ENCODE results near the gene FADS3.

Gene FADS3

GRCh38 chr11:61860054-61860903, 31.1 kb downstream of the FADS3 start:
- Histone ChIP-seq H3K9me3 (ENCODE audit: insufficient read depth, low read length, severe bottlenecking) (no peaks in the 10 kb centered on the region), H3K4me1 (ENCODE audit: insufficient read depth, low read length) (no peaks in the 10 kb centered on the region), H3K27ac (ENCODE audit: low read length) (no peak overlapping the region), H3K36me3 (ENCODE audit: insufficient read depth, low read length) (peaks cover 95% of the 10 kb centered on the region), H2AFZ (ENCODE audit: low read depth, low read length) (no peak overlapping the region), H4K20me1 (ENCODE audit: insufficient read depth, low read length) (peaks cover 37% of the 10 kb centered on the region), H3K4me2 (ENCODE audit: insufficient read depth, low read length) (no peak overlapping the region), H3K4me3 (ENCODE audit: low read depth in 1 of 2, low read length in 2 of 2) (no peak overlapping the region), H3K79me2 (ENCODE audit: insufficient read depth, low read length) (0 out of 2 replicates have a peak, but pooled peaks cover under 1% of the 10 kb centered on the region), H3K27me3 (ENCODE audit: insufficient read depth, low read length, poor library complexity) (no peaks in the 10 kb centered on the region), H3K9ac (ENCODE audit: low read depth, low read length) (no peak overlapping the region)
- DNase-seq (no peak), ATAC-seq (ENCODE audit: insufficient read depth, low read depth) (no peak)
- TF ChIP-seq EZH2 (IDR thresholded peaks at IDR 0.05; ENCODE audit: borderline replicate concordance, low read depth, low read length, severe bottlenecking): no peak
- no peak for TF ChIP-seq CTCF (IDR thresholded peaks at IDR 0.05; ENCODE audit: borderline replicate concordance, extremely low read depth, low read length, poor library complexity, severe bottlenecking)

- H3K9ac ChIP-seq (ENCODE audit: low read depth, low read length): no peak overlapping the region
- H4K20me1 ChIP-seq (ENCODE audit: insufficient read depth, low read length): peaks cover 56% of the 10 kb centered on the region
- no peak overlapping the region for H3K4me2 ChIP-seq (ENCODE audit: insufficient read depth, low read length)
- H3K27ac ChIP-seq (ENCODE audit: low read length): no peak overlapping the region
- peaks cover 17% of the 10 kb centered on the region for H3K79me2 ChIP-seq (ENCODE audit: insufficient read depth, low read length)
- H3K36me3 ChIP-seq (ENCODE audit: insufficient read depth, low read length): peaks cover 95% of the 10 kb centered on the region
- no peak for TF ChIP-seq EZH2 (IDR thresholded peaks at IDR 0.05; ENCODE audit: borderline replicate concordance, low read depth, low read length, severe bottlenecking)
- no peak for TF ChIP-seq CTCF (IDR thresholded peaks at IDR 0.05; ENCODE audit: borderline replicate concordance, extremely low read depth, low read length, poor library complexity, severe bottlenecking)
- H3K4me1 ChIP-seq (ENCODE audit: insufficient read depth, low read length): no peaks in the 10 kb centered on the region
- no peaks in the 10 kb centered on the region for H3K9me3 ChIP-seq (ENCODE audit: insufficient read depth, low read length, severe bottlenecking)
- H2AFZ ChIP-seq (ENCODE audit: low read depth, low read length): no peak overlapping the region
- no peak overlapping the region for H3K4me3 ChIP-seq (ENCODE audit: low read depth in 1 of 2, low read length in 2 of 2)
- H3K27me3 ChIP-seq (ENCODE audit: insufficient read depth, low read length, poor library complexity): no peaks in the 10 kb centered on the region
- ATAC-seq (ENCODE audit: insufficient read depth, low read depth) (peak; percentile 13; the same call in 1 of the 3 replicates), DNase-seq (no peak)
Measured at GRCh38 chr11:61855939-61856680, 35.2 kb downstream of the FADS3 start.

- H3K4me1 ChIP-seq (ENCODE audit: insufficient read depth, low read length): no peaks in the 10 kb centered on the region
- no peaks in the 10 kb centered on the region for H3K27me3 ChIP-seq (ENCODE audit: insufficient read depth, low read length, poor library complexity)
- H3K9me3 ChIP-seq (ENCODE audit: insufficient read depth, low read length, severe bottlenecking): no peaks in the 10 kb centered on the region
- no peak overlapping the region for H3K9ac ChIP-seq (ENCODE audit: low read depth, low read length)
- H3K79me2 ChIP-seq (ENCODE audit: insufficient read depth, low read length): peaks cover 20% of the 10 kb centered on the region
- H3K36me3 ChIP-seq (ENCODE audit: insufficient read depth, low read length): peaks cover 98% of the 10 kb centered on the region
- H3K27ac ChIP-seq (ENCODE audit: low read length): no peak overlapping the region
- no peak for TF ChIP-seq CTCF (IDR thresholded peaks at IDR 0.05; ENCODE audit: borderline replicate concordance, extremely low read depth, low read length, poor library complexity, severe bottlenecking)
- no peak for TF ChIP-seq EZH2 (IDR thresholded peaks at IDR 0.05; ENCODE audit: borderline replicate concordance, low read depth, low read length, severe bottlenecking)
- ATAC-seq (ENCODE audit: insufficient read depth, low read depth) (no peak), DNase-seq (no peak)
- H4K20me1 ChIP-seq (ENCODE audit: insufficient read depth, low read length): peaks cover 56% of the 10 kb centered on the region
- H3K4me3 ChIP-seq (ENCODE audit: low read depth in 1 of 2, low read length in 2 of 2): no peak overlapping the region
- no peak overlapping the region for H2AFZ ChIP-seq (ENCODE audit: low read depth, low read length)
- no peak overlapping the region for H3K4me2 ChIP-seq (ENCODE audit: insufficient read depth, low read length)
Measured at GRCh38 chr11:61854966-61855714, 36.2 kb downstream of the FADS3 start.
